OCI-LY3 (cell line): ENCODE measurements around the gene PDE5A.
"Not testable (repeated sequence)": the region's sequence is repeated elsewhere in the genome, so short reads cannot be mapped to it uniquely, and the experiment has no call there.

Experiments
- H2AFZ ChIP-seq: fragments of 200-600, 300-600 bp; shearing (Covaris generic); 2 replicates; pipeline ENCODE4 v1.6.0; 2014; ENCODE audit warnings: antibody characterized with exemption, low read depth, low read length
- H3K27ac ChIP-seq: fragments of 200-600, 300-600 bp; sonication (generic); 2 replicates; pipeline ENCODE4 v1.5.1; 2014; ENCODE audit warnings: mild to moderate bottlenecking, low read length, moderate library complexity, mixed read lengths
- H3K27me3 ChIP-seq: fragments of 200-600, 300-600 bp; sonication (generic); 2 replicates; pipeline ENCODE4 v1.6.1; 2014; ENCODE audit warnings: low read depth, low read length, mixed read lengths
- H3K36me3 ChIP-seq: fragments of 200-600, 300-600 bp; sonication (generic); replicated peaks from 2 replicates; pipeline ENCODE3; 2014; ENCODE audit warnings: low read depth, low read length, mixed read lengths
- H3K4me1 ChIP-seq: fragments of 300-600, 200-600 bp; sonication (generic); 2 replicates; pipeline ENCODE4 v1.6.1; 2014; ENCODE audit warnings: low read length, mixed read lengths
- H3K4me2 ChIP-seq: fragments of 200-600, 300-600 bp; sonication (generic); 2 replicates; pipeline ENCODE4 v1.6.1; 2014; ENCODE audit warnings: low read length, mixed read lengths
- H3K4me3 ChIP-seq: fragments of 300-600, 200-600 bp; sonication (generic); 2 replicates; pipeline ENCODE4 v1.5.1; 2014; ENCODE audit warnings: antibody characterized with exemption, mild to moderate bottlenecking, low read length, moderate library complexity
- H3K79me2 ChIP-seq: fragments of 300-600, 200-600 bp; shearing (Covaris generic); 2 replicates; pipeline ENCODE4 v1.6.1; 2014; ENCODE audit warnings: mild to moderate bottlenecking, low read length, mixed read lengths
- H3K9ac ChIP-seq: fragments of 300-600, 200-600 bp; shearing (Covaris generic); 2 replicates; pipeline ENCODE4 v1.6.0; 2014; ENCODE audit warnings: mild to moderate bottlenecking, low read length, moderate library complexity
- H3K9me3 ChIP-seq: fragments of 200-600, 300-600 bp; shearing (Covaris generic); 2 replicates; pipeline ENCODE4 v1.6.1; 2014; ENCODE audit warnings: low read length, mixed read lengths; ENCODE audit not compliant: insufficient read depth
- H4K20me1 ChIP-seq: fragments of 200-600, 300-600 bp; sonication (generic); 2 replicates; pipeline ENCODE4 v1.6.1; 2016; ENCODE audit warnings: low read length, mixed read lengths; ENCODE audit not compliant: insufficient read depth
- EZH2phosphoT487 ChIP-seq: fragments of 200-600 bp; shearing (Covaris generic); IDR thresholded peaks from 2 replicates; pipeline ENCODE4 v1.6.1; 2018; ENCODE audit warnings: antibody characterized with exemption, mixed run types, low read depth
- TF ChIP-seq, protein P1 (sequence below): fragments of 200-600, 300-600 bp; sonication (generic); IDR thresholded peaks from 2 replicates; pipeline ENCODE4 v1.5.1; 2014; ENCODE audit warnings: antibody characterized with exemption, low read length, low read depth

The PDE5A gene

DNA sequence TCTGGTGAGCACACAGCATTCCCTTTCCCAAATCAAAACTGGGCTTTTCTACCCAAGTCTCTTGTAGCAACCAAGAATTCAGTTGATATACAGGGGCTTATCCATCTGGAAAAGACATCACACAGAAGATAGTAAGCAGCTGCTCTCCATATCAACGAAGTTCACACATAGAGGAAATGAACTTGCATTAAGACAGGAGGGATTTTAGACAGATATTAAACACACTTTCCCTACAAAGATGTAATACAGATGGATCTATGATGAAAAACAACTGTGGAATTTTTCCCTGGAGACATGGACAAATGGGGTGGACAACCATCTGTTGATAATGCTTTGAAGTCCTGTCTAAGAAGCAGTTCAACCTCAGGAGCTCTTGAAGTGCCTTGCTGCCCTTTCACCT, 9.8 kb upstream of the PDE5A start:
- Histone ChIP-seq H3K27ac (no peak overlapping the region), H3K27me3 (peaks cover 5% of the 10 kb centered on the region; the same call in 1 of the 2 replicates), H3K9ac (no peak overlapping the region), H4K20me1 (no peaks in the 10 kb centered on the region), H3K4me3 (no peak overlapping the region), H3K9me3 (no peaks in the 10 kb centered on the region), H2AFZ (no peak overlapping the region), H3K4me1 (no peaks in the 10 kb centered on the region), H3K36me3 (no peaks in the 10 kb centered on the region), H3K4me2 (no peak overlapping the region), H3K79me2 (no peaks in the 10 kb centered on the region)
- TF ChIP-seq, protein P1, sequence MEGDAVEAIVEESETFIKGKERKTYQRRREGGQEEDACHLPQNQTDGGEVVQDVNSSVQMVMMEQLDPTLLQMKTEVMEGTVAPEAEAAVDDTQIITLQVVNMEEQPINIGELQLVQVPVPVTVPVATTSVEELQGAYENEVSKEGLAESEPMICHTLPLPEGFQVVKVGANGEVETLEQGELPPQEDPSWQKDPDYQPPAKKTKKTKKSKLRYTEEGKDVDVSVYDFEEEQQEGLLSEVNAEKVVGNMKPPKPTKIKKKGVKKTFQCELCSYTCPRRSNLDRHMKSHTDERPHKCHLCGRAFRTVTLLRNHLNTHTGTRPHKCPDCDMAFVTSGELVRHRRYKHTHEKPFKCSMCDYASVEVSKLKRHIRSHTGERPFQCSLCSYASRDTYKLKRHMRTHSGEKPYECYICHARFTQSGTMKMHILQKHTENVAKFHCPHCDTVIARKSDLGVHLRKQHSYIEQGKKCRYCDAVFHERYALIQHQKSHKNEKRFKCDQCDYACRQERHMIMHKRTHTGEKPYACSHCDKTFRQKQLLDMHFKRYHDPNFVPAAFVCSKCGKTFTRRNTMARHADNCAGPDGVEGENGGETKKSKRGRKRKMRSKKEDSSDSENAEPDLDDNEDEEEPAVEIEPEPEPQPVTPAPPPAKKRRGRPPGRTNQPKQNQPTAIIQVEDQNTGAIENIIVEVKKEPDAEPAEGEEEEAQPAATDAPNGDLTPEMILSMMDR, result no peak
- TF ChIP-seq EZH2phosphoT487, result no peak

DNA sequence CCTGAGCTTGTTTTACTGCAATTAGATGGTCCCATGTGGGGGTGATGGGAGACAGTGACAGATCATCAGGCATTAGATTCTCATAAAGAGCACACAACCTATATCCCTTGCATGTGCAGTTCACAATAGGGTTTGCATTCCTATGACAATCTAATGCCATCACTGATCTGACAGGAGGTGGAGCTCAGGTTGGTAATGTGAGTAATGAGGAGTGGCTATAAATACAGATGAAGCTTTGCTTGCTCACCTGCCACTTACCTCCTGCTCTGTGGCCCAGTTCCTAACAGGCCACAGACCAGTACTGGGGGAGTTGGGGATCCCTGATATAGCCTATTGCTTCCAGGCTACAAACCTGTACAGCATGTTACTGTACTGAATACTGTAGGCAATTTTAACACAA, 8.2 kb upstream of the PDE5A start:
- not testable (repeated sequence) for H2AFZ ChIP-seq, H3K36me3 ChIP-seq, H4K20me1 ChIP-seq, H3K9ac ChIP-seq, H3K4me3 ChIP-seq, H3K4me1 ChIP-seq, H3K9me3 ChIP-seq, H3K27me3 ChIP-seq, H3K79me2 ChIP-seq, H3K27ac ChIP-seq, H3K4me2 ChIP-seq

DNA sequence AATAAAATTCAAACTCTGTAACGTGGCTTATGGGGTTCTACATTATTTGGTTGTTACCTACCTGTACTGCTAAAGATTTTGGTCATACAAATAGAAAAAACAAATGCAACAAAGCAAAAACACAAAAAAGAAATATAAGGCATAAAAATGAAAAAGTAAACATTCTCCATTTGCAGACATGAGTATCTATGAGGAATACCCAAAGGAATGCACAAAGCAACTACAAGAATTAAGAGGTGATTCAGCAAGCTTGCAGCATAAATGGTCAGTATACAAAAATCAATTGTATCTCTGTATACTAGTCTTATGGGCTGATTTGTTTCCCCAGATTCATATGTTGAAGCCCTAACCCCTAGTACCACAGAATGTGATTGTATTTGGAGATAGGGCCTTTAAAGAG, 3.6 kb upstream of the PDE5A start:
- H3K36me3 ChIP-seq, result no peaks in the 10 kb centered on the region
- H4K20me1 ChIP-seq, result no peaks in the 10 kb centered on the region
- H3K27me3 ChIP-seq, result peaks cover 8% of the 10 kb centered on the region; the same call in 1 of the 2 replicates
- no peak overlapping the region for H3K9ac ChIP-seq
- TF ChIP-seq, protein P1, result no peak
- TF ChIP-seq EZH2phosphoT487, result no peak
- no peak overlapping the region for H2AFZ ChIP-seq
- H3K4me3 ChIP-seq, result no peak overlapping the region
- no peaks in the 10 kb centered on the region for H3K9me3 ChIP-seq
- H3K4me1 ChIP-seq, result peaks cover 12% of the 10 kb centered on the region
- H3K79me2 ChIP-seq, result no peaks in the 10 kb centered on the region
- no peak overlapping the region for H3K4me2 ChIP-seq
- H3K27ac ChIP-seq, result no peak overlapping the region

DNA sequence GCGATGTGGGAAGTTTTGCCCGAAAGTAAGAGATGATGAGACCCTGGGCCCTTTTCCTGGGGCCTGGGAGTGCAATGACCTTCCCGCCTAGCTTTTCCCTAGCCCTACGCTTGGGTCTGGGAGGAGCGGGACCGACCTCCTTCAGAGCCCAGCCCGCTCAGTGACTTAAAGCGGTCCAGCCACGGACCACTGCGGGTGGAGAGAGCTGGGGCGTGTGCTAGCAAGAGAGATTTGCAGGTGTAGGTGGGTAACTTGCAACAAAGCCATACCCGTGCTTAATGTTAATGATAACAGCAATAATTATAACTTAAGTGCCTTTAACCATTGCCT, 503 bp upstream of the PDE5A start:
- Histone ChIP-seq H3K9ac (peak overlapping the region; percentile 46; the same call in 1 of the 2 replicates), H3K79me2 (no peaks in the 10 kb centered on the region), H2AFZ (peak overlapping the region; percentile 83), H3K9me3 (no peaks in the 10 kb centered on the region), H3K27ac (no peak overlapping the region), H3K27me3 (peaks cover 8% of the 10 kb centered on the region; the same call in 1 of the 2 replicates), H4K20me1 (no peaks in the 10 kb centered on the region), H3K4me2 (peak overlapping the region; percentile 100), H3K4me1 (peaks cover 12% of the 10 kb centered on the region), H3K36me3 (no peaks in the 10 kb centered on the region), H3K4me3 (peak overlapping the region; percentile 93)
- no peak for TF ChIP-seq EZH2phosphoT487
- TF ChIP-seq, protein P1, result no peak
